ENCODE measurements around the gene IMMP2L.

The IMMP2L gene

GRCh38 chr7:111093496-111093895 lies 468.8 kb downstream of the IMMP2L start:
- peaks cover 54% of the 10 kb centered on the region for H3F3A ChIP-seq (ENCODE audit: insufficient read depth)
- no peak overlapping the region for H2AFZ ChIP-seq (ENCODE audit: low read depth, low read length, severe bottlenecking)
- no peak for TF ChIP-seq CTCF (IDR thresholded peaks at IDR 0.05; ENCODE audit: insufficient read depth, low read length, poor library complexity, severe bottlenecking)
- no peak for TF ChIP-seq EZH2phosphoT487 (conservative IDR thresholded peaks at IDR 0.05; ENCODE audit: low read length)
- H3K4me2 ChIP-seq (ENCODE audit: low read depth, low read length, poor library complexity, severe bottlenecking): peak overlapping the region; percentile 79
- peaks cover 80% of the 10 kb centered on the region for H3K79me2 ChIP-seq (ENCODE audit: insufficient read depth, low read length)
- no peaks in the 10 kb centered on the region for H4K20me1 ChIP-seq (ENCODE audit: low read depth, low read length)
- peak overlapping the region; percentile 74 for H3K9ac ChIP-seq (ENCODE audit: low read length)
- no peaks in the 10 kb centered on the region for H3K9me3 ChIP-seq (ENCODE audit: insufficient read depth, low read length)
- no peaks in the 10 kb centered on the region for H3K27me3 ChIP-seq (ENCODE audit: low read length)
- peaks cover 11% of the 10 kb centered on the region for H3K36me3 ChIP-seq (ENCODE audit: low read length)
- H3K9me2 ChIP-seq (replicated peaks; ENCODE audit: insufficient read depth, low read length): no peaks in the 10 kb centered on the region
- H3K27ac ChIP-seq (ENCODE audit: low read depth, low read length): peak overlapping the region; percentile 89
- peak overlapping the region; percentile 77 for H3K4me3 ChIP-seq (ENCODE audit: insufficient read depth, low read length, poor library complexity, severe bottlenecking)

- Histone ChIP-seq H3K27me3 (ENCODE audit: low read length) (no peaks in the 10 kb centered on the region), H2AFZ (ENCODE audit: low read depth, low read length, severe bottlenecking) (no peak overlapping the region), H3K9me2 (replicated peaks; ENCODE audit: insufficient read depth, low read length) (no peaks in the 10 kb centered on the region), H3K9ac (ENCODE audit: low read length) (peak overlapping the region; percentile 74), H3K9me3 (ENCODE audit: insufficient read depth, low read length) (no peaks in the 10 kb centered on the region), H4K20me1 (ENCODE audit: low read depth, low read length) (no peaks in the 10 kb centered on the region), H3K27ac (ENCODE audit: low read depth, low read length) (peak overlapping the region; percentile 89), H3K4me3 (ENCODE audit: insufficient read depth, low read length, poor library complexity, severe bottlenecking) (peak overlapping the region; percentile 77), H3K79me2 (ENCODE audit: insufficient read depth, low read length) (peaks cover 72% of the 10 kb centered on the region), H3K36me3 (ENCODE audit: low read length) (peaks cover 7% of the 10 kb centered on the region), H3F3A (ENCODE audit: insufficient read depth) (peaks cover 56% of the 10 kb centered on the region), H3K4me2 (ENCODE audit: low read depth, low read length, poor library complexity, severe bottlenecking) (peak overlapping the region; percentile 79)
- no peak for TF ChIP-seq CTCF (IDR thresholded peaks at IDR 0.05; ENCODE audit: insufficient read depth, low read length, poor library complexity, severe bottlenecking)
- no peak for TF ChIP-seq EZH2phosphoT487 (conservative IDR thresholded peaks at IDR 0.05; ENCODE audit: low read length)
These were observed 469.7 kb downstream of the IMMP2L start for GRCh38 chr7:111092406-111093236.

GRCh38 chr7:111091593-111092358 lies 470.5 kb downstream of the IMMP2L start:
- peak overlapping the region; percentile 79 for H3K4me2 ChIP-seq (ENCODE audit: low read depth, low read length, poor library complexity, severe bottlenecking)
- peaks cover 53% of the 10 kb centered on the region for H3F3A ChIP-seq (ENCODE audit: insufficient read depth)
- H3K4me3 ChIP-seq (ENCODE audit: insufficient read depth, low read length, poor library complexity, severe bottlenecking): peak overlapping the region; percentile 77
- H3K79me2 ChIP-seq (ENCODE audit: insufficient read depth, low read length): peaks cover 63% of the 10 kb centered on the region
- no peak overlapping the region for H2AFZ ChIP-seq (ENCODE audit: low read depth, low read length, severe bottlenecking)
- no peak for TF ChIP-seq CTCF (IDR thresholded peaks at IDR 0.05; ENCODE audit: insufficient read depth, low read length, poor library complexity, severe bottlenecking)
- TF ChIP-seq EZH2phosphoT487 (conservative IDR thresholded peaks at IDR 0.05; ENCODE audit: low read length): no peak
- no peaks in the 10 kb centered on the region; the same call in none of the 2 replicates for H3K36me3 ChIP-seq (ENCODE audit: low read length)
- H3K9me2 ChIP-seq (replicated peaks; ENCODE audit: insufficient read depth, low read length): no peaks in the 10 kb centered on the region
- H3K9me3 ChIP-seq (ENCODE audit: insufficient read depth, low read length): no peaks in the 10 kb centered on the region
- H4K20me1 ChIP-seq (ENCODE audit: low read depth, low read length): no peaks in the 10 kb centered on the region
- peak overlapping the region; percentile 74 for H3K9ac ChIP-seq (ENCODE audit: low read length)
- H3K27me3 ChIP-seq (ENCODE audit: low read length): no peaks in the 10 kb centered on the region
- peak overlapping the region; percentile 89 for H3K27ac ChIP-seq (ENCODE audit: low read depth, low read length)

Data from SU-DHL-6 (cell line).